ENCODE results near the gene ATAD1. TPM values are rescaled to one million over a fixed set of nuclear protein-coding genes. Genes with fewer than 3 reads are reported as not detected.
"Not testable (repeated sequence)": the region's sequence is repeated elsewhere in the genome, so short reads cannot be mapped to it uniquely, and the experiment has no call there.

The ATAD1 gene
- total RNA-seq, 1 experiment from 2014 or later = 62.0 TPM

DNA sequence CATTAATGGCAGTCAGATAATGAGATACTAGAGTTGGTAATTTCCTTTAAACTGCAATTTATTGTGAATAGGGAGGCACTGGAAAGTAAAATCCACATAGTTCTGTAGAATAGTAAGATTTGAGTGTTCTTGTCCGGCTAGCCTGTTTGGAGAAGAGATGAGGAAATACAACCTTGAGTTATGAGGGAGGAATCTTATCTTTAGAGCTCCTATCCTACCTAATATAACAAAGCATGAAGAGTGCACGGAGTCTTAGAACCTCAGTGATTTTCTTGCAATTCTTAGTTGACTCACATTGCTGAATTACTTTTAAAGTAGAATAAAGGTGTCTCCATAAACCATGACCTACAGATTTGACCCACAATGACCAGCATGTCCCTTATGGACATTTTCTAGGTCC, 73.4 kb downstream of the ATAD1 start:
- no peaks in the 10 kb centered on the region for H3K9me3 ChIP-seq (ENCODE audit: control insufficient read depth, insufficient read depth, low read depth, low read length)
- no peaks in the 10 kb centered on the region for H3K27me3 ChIP-seq (ENCODE audit: control insufficient read depth, insufficient read depth, low read length)
- no peak for TF ChIP-seq TCF7L2 (IDR thresholded peaks at IDR 0.05; ENCODE audit: low read depth, low read length)
- intact Hi-C loops (cut with micrococcal nuclease; ENCODE audit: unreplicated experiment) = no loop called here
- no peak overlapping the region for H3K27ac ChIP-seq (ENCODE audit: low read length)
- in situ Hi-C loops (cut with HindIII; ENCODE audit: low pct_unique_long_range_greater_than_20kb, low sequenced_read_pairs) = no loop called here
- DNase-seq (ENCODE audit: low read depth, low spot score) (no peak), ATAC-seq (no peak)
- CTCF ChIA-PET = no interaction called here
- BruUV-seq (replicated peaks) = no TSS peak
- no peak overlapping the region for H3K4me3 ChIP-seq (ENCODE audit: low read depth in 2 of 2, low read length in 2 of 2)
- no peaks in the 10 kb centered on the region for H3K4me1 ChIP-seq (ENCODE audit: control insufficient read depth, insufficient read depth, low read length)
- no peaks in the 10 kb centered on the region for H3K36me3 ChIP-seq (ENCODE audit: control insufficient read depth, insufficient read depth, low read length)
- POLR2A ChIA-PET = no interaction called here

DNA sequence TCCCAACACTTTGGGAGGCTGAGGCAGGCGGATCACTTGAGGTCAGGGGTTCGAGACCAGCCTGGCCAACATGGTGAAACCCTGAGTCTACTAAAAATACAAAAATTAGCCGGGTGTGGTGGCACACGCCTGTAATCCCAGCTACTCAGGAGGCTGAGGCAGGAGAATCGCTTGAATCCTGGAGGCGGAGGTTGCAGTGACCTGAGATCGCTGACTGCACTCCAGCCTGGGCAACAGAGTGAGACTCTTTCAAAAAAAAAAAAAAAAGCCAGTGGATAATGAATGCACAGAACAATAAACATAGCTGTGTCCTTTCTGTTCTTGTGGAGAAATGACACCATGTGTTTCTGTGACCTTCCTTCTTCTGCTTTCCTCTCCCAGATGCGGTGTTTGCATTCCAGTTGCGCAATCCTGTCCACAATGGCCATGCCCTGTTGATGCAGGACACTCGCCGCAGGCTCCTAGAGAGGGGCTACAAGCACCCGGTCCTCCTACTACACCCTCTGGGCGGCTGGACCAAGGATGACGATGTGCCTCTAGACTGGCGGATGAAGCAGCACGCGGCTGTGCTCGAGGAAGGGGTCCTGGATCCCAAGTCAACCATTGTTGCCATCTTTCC, 74.9 kb downstream of the ATAD1 start:
- H3K27ac ChIP-seq (ENCODE audit: low read length); DNase-seq (ENCODE audit: low read depth, low spot score); H3K36me3 ChIP-seq (ENCODE audit: control insufficient read depth, insufficient read depth, low read length); BruUV-seq (replicated peaks); H3K27me3 ChIP-seq (ENCODE audit: control insufficient read depth, insufficient read depth, low read length); POLR2A ChIA-PET; H3K4me3 ChIP-seq (ENCODE audit: low read depth in 2 of 2, low read length in 2 of 2); intact Hi-C loops (cut with micrococcal nuclease; ENCODE audit: unreplicated experiment); H3K4me1 ChIP-seq (ENCODE audit: control insufficient read depth, insufficient read depth, low read length); H3K9me3 ChIP-seq (ENCODE audit: control insufficient read depth, insufficient read depth, low read depth, low read length); ATAC-seq; in situ Hi-C loops (cut with HindIII; ENCODE audit: low pct_unique_long_range_greater_than_20kb, low sequenced_read_pairs): not testable (repeated sequence)
- CTCF ChIA-PET = interaction anchor here (0.7 kb wide), 1 partner anchor 12 kb away, joined by 3 read pairs; no protein-coding TSS in a partner anchor

GRCh38 chr10:87740254-87740655, 77.8 kb downstream of the ATAD1 start:
- intact Hi-C loops (cut with micrococcal nuclease; ENCODE audit: unreplicated experiment) = no loop called here
- no peak overlapping the region for H3K27ac ChIP-seq (ENCODE audit: low read length)

More at GRCh38 chr10:87740254-87740655, 77.8 kb downstream of the ATAD1 start:
- H3K27me3 ChIP-seq (ENCODE audit: control insufficient read depth, insufficient read depth, low read length) = no peaks in the 10 kb centered on the region
- no peak overlapping the region for H3K4me3 ChIP-seq (ENCODE audit: low read depth in 2 of 2, low read length in 2 of 2)
- DNase-seq (ENCODE audit: low read depth, low spot score) (no peak), ATAC-seq (no peak)
- H3K36me3 ChIP-seq (ENCODE audit: control insufficient read depth, insufficient read depth, low read length) = no peaks in the 10 kb centered on the region
- in situ Hi-C loops (cut with HindIII; ENCODE audit: low pct_unique_long_range_greater_than_20kb, low sequenced_read_pairs) = no loop called here
- H3K4me1 ChIP-seq (ENCODE audit: control insufficient read depth, insufficient read depth, low read length) = no peaks in the 10 kb centered on the region
- ChIA-PET CTCF (no interaction called here), POLR2A (no interaction called here)
- BruUV-seq (replicated peaks) = no TSS peak
- no peak for TF ChIP-seq SIN3A (IDR thresholded peaks at IDR 0.05; ENCODE audit: borderline replicate concordance, insufficient read depth, low read depth, low read length)
- no peak for TF ChIP-seq TCF7L2 (IDR thresholded peaks at IDR 0.05; ENCODE audit: low read depth, low read length)
- TF ChIP-seq, protein P1, sequence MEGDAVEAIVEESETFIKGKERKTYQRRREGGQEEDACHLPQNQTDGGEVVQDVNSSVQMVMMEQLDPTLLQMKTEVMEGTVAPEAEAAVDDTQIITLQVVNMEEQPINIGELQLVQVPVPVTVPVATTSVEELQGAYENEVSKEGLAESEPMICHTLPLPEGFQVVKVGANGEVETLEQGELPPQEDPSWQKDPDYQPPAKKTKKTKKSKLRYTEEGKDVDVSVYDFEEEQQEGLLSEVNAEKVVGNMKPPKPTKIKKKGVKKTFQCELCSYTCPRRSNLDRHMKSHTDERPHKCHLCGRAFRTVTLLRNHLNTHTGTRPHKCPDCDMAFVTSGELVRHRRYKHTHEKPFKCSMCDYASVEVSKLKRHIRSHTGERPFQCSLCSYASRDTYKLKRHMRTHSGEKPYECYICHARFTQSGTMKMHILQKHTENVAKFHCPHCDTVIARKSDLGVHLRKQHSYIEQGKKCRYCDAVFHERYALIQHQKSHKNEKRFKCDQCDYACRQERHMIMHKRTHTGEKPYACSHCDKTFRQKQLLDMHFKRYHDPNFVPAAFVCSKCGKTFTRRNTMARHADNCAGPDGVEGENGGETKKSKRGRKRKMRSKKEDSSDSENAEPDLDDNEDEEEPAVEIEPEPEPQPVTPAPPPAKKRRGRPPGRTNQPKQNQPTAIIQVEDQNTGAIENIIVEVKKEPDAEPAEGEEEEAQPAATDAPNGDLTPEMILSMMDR (IDR thresholded peaks at IDR 0.05) = no peak
- no peak for TF ChIP-seq POLR2AphosphoS5 (IDR thresholded peaks at IDR 0.05; ENCODE audit: low read depth, low read length)
- TF ChIP-seq, protein P2, sequence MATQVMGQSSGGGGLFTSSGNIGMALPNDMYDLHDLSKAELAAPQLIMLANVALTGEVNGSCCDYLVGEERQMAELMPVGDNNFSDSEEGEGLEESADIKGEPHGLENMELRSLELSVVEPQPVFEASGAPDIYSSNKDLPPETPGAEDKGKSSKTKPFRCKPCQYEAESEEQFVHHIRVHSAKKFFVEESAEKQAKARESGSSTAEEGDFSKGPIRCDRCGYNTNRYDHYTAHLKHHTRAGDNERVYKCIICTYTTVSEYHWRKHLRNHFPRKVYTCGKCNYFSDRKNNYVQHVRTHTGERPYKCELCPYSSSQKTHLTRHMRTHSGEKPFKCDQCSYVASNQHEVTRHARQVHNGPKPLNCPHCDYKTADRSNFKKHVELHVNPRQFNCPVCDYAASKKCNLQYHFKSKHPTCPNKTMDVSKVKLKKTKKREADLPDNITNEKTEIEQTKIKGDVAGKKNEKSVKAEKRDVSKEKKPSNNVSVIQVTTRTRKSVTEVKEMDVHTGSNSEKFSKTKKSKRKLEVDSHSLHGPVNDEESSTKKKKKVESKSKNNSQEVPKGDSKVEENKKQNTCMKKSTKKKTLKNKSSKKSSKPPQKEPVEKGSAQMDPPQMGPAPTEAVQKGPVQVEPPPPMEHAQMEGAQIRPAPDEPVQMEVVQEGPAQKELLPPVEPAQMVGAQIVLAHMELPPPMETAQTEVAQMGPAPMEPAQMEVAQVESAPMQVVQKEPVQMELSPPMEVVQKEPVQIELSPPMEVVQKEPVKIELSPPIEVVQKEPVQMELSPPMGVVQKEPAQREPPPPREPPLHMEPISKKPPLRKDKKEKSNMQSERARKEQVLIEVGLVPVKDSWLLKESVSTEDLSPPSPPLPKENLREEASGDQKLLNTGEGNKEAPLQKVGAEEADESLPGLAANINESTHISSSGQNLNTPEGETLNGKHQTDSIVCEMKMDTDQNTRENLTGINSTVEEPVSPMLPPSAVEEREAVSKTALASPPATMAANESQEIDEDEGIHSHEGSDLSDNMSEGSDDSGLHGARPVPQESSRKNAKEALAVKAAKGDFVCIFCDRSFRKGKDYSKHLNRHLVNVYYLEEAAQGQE (IDR thresholded peaks at IDR 0.05; ENCODE audit: insufficient read depth in 1 of 2, low read depth in 2 of 2, low read length in 1 of 2) = no peak
- no peaks in the 10 kb centered on the region for H3K9me3 ChIP-seq (ENCODE audit: control insufficient read depth, insufficient read depth, low read depth, low read length)

Data from Panc1 (cell line).